SK-N-SH treated with all-trans-retinoic acid at 6 μM for 48 hours (cell line): Measurements from ENCODE around the gene CTNNA3.
"Not testable (repeated sequence)": the region's sequence is repeated elsewhere in the genome, so short reads cannot be mapped to it uniquely, and the experiment has no call there.

ENCODE experiments used
- ATAC-seq: fragments of 200-7000 bp; cut with Tn5 transposase; 3 replicates; pipeline ENCODE4 v1.9.1; 2020; ENCODE audit warnings: mild to moderate bottlenecking, moderate library complexity
- BACH2 ChIP-seq: fragments of 250-450 bp; sonication (Bioruptor Pico); IDR thresholded peaks from 2 replicates; pipeline ENCODE4 v1.9.0; 2021; ENCODE audit warnings: mild to moderate bottlenecking, borderline replicate concordance
- CSDC2 ChIP-seq: fragments of 250-450 bp; sonication (Bioruptor Pico); IDR thresholded peaks from 2 replicates; pipeline ENCODE4 v1.5.0; 2020; ENCODE audit warnings: mild to moderate bottlenecking, moderate library complexity
- GLIS3 ChIP-seq: fragments of 250-450 bp; sonication (Bioruptor Pico); IDR thresholded peaks from 2 replicates; pipeline ENCODE4 v1.5.0; 2020; ENCODE audit warnings: mild to moderate bottlenecking, moderate library complexity
- OSR1 ChIP-seq: fragments of 250-450 bp; sonication (Bioruptor Pico); IDR thresholded peaks from 2 replicates; pipeline ENCODE4 v1.8.0; 2022; ENCODE audit warnings: moderate library complexity, mild to moderate bottlenecking, inconsistent platforms
- RARB ChIP-seq: fragments of 250-450 bp; sonication (Bioruptor Pico); IDR thresholded peaks from 2 replicates; pipeline ENCODE4 v1.8.0; 2021; ENCODE audit warnings: mild to moderate bottlenecking, moderate library complexity
- SNAI2 ChIP-seq: fragments of 250-450 bp; sonication (Bioruptor Pico); IDR thresholded peaks from 2 replicates; pipeline ENCODE4 v1.5.0; 2020; ENCODE audit warnings: mild to moderate bottlenecking, moderate library complexity
- TCF4 ChIP-seq: fragments of 250-450 bp; sonication (Bioruptor Pico); IDR thresholded peaks from 2 replicates; pipeline ENCODE4 v1.8.0; 2021; ENCODE audit warnings: mild to moderate bottlenecking, moderate library complexity, borderline replicate concordance
- TOX ChIP-seq: fragments of 250-450 bp; sonication (Bioruptor Pico); IDR thresholded peaks from 2 replicates; pipeline ENCODE4 v1.8.0; 2021; ENCODE audit warnings: mild to moderate bottlenecking, moderate library complexity, borderline replicate concordance
- ZC3H10 ChIP-seq: fragments of 250-450 bp; sonication (Bioruptor Pico); IDR thresholded peaks from 2 replicates; pipeline ENCODE4 v1.5.1; 2021; ENCODE audit warnings: mild to moderate bottlenecking, moderate library complexity
- ZFP3 ChIP-seq: fragments of 250-450 bp; sonication (Bioruptor Pico); IDR thresholded peaks from 2 replicates; pipeline ENCODE4 v1.5.0; 2020; ENCODE audit warnings: mild to moderate bottlenecking, moderate library complexity
- ZFP30 ChIP-seq: fragments of 450-650 bp; formaldehyde crosslinking; IDR thresholded peaks from 2 replicates; pipeline ENCODE4 v1.5.0; 2022; ENCODE audit warnings: mild to moderate bottlenecking, moderate library complexity
- ZNF565 ChIP-seq: fragments of 450-650 bp; formaldehyde crosslinking; conservative IDR thresholded peaks from 2 replicates; pipeline ENCODE4 v1.5.0; 2020; ENCODE audit warnings: low read depth, mild to moderate bottlenecking, moderate library complexity
- ZNF70 ChIP-seq: fragments of 450-650 bp; formaldehyde crosslinking; IDR thresholded peaks from 2 replicates; pipeline ENCODE4 v1.5.0; 2020; ENCODE audit warnings: mild to moderate bottlenecking, moderate library complexity
- ZNF8 ChIP-seq: fragments of 450-650 bp; formaldehyde crosslinking; IDR thresholded peaks from 2 replicates; pipeline ENCODE4 v1.5.0; 2020; ENCODE audit warnings: mild to moderate bottlenecking, moderate library complexity
- TF ChIP-seq, protein P1 (sequence below): fragments of 250-450 bp; sonication (Bioruptor Pico); IDR thresholded peaks from 2 replicates; pipeline ENCODE4 v1.8.0; 2020; ENCODE audit warnings: mild to moderate bottlenecking, moderate library complexity, borderline replicate concordance
- TF ChIP-seq, protein P2 (sequence below): fragments of 250-450 bp; sonication (Bioruptor Pico); IDR thresholded peaks from 2 replicates; pipeline ENCODE4 v1.5.1; 2020; ENCODE audit warnings: low read depth, mild to moderate bottlenecking, moderate library complexity
- TF ChIP-seq, protein P3 (sequence below): fragments of 250-450 bp; sonication (Bioruptor Pico); IDR thresholded peaks from 2 replicates; pipeline ENCODE4 v1.8.0; 2021; ENCODE audit warnings: low read depth, mild to moderate bottlenecking, moderate library complexity, borderline replicate concordance
- TF ChIP-seq, protein P4 (sequence below): fragments of 250-450 bp; sonication (Bioruptor Pico); IDR thresholded peaks from 2 replicates; pipeline ENCODE4 v1.5.1; 2021; ENCODE audit warnings: mild to moderate bottlenecking, moderate library complexity

The CTNNA3 gene

DNA sequence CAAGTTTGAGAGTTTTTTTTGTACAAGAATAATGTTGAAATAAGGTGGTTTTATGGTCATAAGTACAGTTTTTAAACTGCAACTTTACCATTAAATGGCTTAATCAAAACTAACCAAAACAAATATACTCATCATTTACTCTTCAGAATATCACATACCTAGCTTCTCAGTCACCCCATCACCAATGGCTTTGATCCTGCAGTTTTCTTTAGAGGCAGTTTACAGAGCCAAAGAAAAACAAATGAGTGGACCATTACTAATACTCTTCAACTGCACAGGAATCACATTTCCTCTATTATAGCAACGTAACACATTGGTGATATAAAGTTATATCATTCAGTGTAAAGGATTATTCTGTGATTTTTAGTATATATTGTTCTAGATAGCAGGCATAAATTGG lies 1346.3 kb downstream of the CTNNA3 start:
- no peak for ATAC-seq
- TF ChIP-seq GLIS3 (CRISPR knock-in tag) (no peak), OSR1 (CRISPR knock-in tag) (no peak), ZFP3 (CRISPR knock-in tag) (no peak), TOX (CRISPR knock-in tag) (no peak), ZNF8 (no peak), ZC3H10 (CRISPR knock-in tag) (no peak), TCF4 (no peak)

DNA sequence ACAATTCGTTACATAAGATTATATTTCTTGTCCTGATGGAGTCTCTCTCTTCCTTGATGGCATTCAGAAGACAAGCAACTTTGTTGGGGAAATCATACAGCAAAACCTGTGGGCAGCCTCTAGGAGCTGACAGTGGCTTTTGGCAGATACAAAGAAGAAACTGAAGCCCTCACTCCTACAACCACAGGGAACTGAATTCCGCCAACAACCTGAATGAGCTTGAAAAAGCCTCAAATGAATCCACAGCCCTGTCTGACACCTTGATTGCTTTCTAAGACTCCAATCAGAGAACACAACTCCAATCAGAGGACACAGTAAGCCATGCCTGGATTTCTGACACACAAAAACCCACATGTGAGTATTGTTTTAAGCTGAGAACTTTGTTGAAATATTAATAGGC lies 1346.9 kb downstream of the CTNNA3 start:
- TF ChIP-seq, protein P1, sequence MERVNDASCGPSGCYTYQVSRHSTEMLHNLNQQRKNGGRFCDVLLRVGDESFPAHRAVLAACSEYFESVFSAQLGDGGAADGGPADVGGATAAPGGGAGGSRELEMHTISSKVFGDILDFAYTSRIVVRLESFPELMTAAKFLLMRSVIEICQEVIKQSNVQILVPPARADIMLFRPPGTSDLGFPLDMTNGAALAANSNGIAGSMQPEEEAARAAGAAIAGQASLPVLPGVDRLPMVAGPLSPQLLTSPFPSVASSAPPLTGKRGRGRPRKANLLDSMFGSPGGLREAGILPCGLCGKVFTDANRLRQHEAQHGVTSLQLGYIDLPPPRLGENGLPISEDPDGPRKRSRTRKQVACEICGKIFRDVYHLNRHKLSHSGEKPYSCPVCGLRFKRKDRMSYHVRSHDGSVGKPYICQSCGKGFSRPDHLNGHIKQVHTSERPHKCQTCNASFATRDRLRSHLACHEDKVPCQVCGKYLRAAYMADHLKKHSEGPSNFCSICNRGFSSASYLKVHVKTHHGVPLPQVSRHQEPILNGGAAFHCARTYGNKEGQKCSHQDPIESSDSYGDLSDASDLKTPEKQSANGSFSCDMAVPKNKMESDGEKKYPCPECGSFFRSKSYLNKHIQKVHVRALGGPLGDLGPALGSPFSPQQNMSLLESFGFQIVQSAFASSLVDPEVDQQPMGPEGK, result no peak
- TF ChIP-seq ZNF8, result no peak
- ATAC-seq, result no peak

DNA sequence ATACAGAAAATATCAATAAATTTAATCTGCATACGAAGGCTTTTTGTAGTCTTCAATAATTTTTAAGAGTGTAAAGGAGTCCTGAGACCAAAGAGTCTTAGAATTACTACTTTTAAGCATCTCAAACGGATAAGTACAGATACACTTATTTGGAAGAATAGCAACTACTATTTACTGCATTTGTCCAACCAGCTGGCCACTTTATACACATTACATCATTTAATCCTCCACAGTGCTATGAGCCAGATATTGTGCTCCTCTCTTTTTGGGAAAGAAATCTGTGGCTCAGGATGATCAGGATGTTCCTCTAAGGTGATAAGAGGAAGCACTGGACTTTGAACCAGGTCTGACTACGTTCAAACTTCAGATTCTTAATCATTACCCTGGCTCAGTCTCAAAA lies 1358.8 kb downstream of the CTNNA3 start:
- TF ChIP-seq, protein P1, result no peak
- TF ChIP-seq ZNF565 (CRISPR knock-in tag), result no peak
- no peak for TF ChIP-seq TOX (CRISPR knock-in tag)
- TF ChIP-seq RARB (CRISPR knock-in tag), result no peak
- no peak for TF ChIP-seq ZFP30
- TF ChIP-seq GLIS3 (CRISPR knock-in tag), result no peak
- no peak for TF ChIP-seq ZC3H10 (CRISPR knock-in tag)
- TF ChIP-seq BACH2 (CRISPR knock-in tag), result no peak
- no peak for TF ChIP-seq SNAI2 (CRISPR knock-in tag)
- TF ChIP-seq, protein P2, sequence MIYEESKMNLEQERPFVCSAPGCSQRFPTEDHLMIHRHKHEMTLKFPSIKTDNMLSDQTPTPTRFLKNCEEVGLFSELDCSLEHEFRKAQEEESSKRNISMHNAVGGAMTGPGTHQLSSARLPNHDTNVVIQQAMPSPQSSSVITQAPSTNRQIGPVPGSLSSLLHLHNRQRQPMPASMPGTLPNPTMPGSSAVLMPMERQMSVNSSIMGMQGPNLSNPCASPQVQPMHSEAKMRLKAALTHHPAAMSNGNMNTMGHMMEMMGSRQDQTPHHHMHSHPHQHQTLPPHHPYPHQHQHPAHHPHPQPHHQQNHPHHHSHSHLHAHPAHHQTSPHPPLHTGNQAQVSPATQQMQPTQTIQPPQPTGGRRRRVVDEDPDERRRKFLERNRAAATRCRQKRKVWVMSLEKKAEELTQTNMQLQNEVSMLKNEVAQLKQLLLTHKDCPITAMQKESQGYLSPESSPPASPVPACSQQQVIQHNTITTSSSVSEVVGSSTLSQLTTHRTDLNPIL (CRISPR knock-in tag), result no peak
- TF ChIP-seq CSDC2 (CRISPR knock-in tag), result no peak
- TF ChIP-seq, protein P3, sequence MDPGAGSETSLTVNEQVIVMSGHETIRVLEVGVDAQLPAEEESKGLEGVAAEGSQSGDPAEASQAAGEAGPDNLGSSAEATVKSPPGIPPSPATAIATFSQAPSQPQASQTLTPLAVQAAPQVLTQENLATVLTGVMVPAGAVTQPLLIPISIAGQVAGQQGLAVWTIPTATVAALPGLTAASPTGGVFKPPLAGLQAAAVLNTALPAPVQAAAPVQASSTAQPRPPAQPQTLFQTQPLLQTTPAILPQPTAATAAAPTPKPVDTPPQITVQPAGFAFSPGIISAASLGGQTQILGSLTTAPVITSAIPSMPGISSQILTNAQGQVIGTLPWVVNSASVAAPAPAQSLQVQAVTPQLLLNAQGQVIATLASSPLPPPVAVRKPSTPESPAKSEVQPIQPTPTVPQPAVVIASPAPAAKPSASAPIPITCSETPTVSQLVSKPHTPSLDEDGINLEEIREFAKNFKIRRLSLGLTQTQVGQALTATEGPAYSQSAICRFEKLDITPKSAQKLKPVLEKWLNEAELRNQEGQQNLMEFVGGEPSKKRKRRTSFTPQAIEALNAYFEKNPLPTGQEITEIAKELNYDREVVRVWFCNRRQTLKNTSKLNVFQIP (CRISPR knock-in tag), result no peak
- no peak for TF ChIP-seq TCF4
- TF ChIP-seq OSR1 (CRISPR knock-in tag), result no peak
- TF ChIP-seq, protein P4, sequence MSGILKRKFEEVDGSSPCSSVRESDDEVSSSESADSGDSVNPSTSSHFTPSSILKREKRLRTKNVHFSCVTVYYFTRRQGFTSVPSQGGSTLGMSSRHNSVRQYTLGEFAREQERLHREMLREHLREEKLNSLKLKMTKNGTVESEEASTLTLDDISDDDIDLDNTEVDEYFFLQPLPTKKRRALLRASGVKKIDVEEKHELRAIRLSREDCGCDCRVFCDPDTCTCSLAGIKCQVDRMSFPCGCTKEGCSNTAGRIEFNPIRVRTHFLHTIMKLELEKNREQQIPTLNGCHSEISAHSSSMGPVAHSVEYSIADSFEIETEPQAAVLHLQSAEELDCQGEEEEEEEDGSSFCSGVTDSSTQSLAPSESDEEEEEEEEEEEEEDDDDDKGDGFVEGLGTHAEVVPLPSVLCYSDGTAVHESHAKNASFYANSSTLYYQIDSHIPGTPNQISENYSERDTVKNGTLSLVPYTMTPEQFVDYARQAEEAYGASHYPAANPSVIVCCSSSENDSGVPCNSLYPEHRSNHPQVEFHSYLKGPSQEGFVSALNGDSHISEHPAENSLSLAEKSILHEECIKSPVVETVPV (CRISPR knock-in tag), result no peak
- no peak for ATAC-seq

DNA sequence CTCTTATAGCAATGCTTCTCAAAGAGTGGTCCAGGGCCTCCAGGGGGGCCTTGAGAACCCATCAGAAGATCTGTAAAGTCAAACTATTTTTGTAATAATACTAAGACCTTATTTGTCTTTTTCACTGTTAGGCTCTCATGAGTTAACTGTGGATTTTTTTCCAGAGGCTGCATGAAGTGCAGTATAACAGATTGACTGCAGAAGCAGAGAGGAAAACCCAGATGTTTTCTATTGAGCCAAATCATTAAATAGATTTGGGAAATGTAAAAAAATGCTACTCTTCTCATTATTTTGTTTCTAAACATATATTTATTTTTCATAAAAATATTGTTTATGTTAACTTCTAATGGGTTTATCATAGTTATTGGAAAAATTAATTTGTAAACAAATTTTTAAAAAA lies 1359.2 kb downstream of the CTNNA3 start:
- TF ChIP-seq CSDC2 (CRISPR knock-in tag), result no peak
- TF ChIP-seq ZNF70 (CRISPR knock-in tag), result no peak
- TF ChIP-seq, protein P1, result no peak
- TF ChIP-seq GLIS3 (CRISPR knock-in tag), result no peak
- no peak for TF ChIP-seq TOX (CRISPR knock-in tag)
- TF ChIP-seq, protein P4 (CRISPR knock-in tag), result no peak
- no peak for ATAC-seq

DNA sequence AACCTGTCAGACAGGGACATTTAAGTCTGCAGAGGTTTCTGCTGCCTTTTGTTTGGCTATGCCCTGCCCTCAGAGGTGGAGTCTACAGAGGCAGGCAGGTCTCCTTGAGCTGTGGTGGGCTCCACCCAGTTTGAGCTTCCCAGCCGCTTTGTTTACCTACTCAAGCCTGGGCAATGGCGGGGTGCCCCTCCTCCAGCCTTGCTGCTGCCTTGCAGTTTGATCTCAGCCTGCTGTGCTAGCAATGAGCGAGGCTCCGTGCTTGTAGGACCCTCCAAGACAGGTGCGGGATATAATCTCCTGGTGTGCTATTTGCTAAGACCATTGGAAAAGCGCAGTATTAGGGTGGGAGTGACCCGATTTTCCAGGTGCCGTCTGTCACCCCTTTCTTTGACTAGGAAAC lies 1360.2 kb downstream of the CTNNA3 start:
- not testable (repeated sequence) for ATAC-seq
